Testis (tissue), 3 donors: Measurements from ENCODE around the gene HMGB2. TPM values are rescaled to one million over a fixed set of nuclear protein-coding genes. Genes with fewer than 3 reads are reported as not detected.

Source experiments
- DNase-seq: peaks from one replicate; pipeline ENCODE4 v3.0.0-alpha.2; 2019
- H3K27ac ChIP-seq, 2 donors: fragments of 200-600 bp; sonication (generic); one replicate each; pipeline ENCODE4 v1.5.1; 2019
- H3K27me3 ChIP-seq: fragments of 200-600 bp; sonication (generic); one replicate; pipeline ENCODE4 v1.5.1; 2019
- H3K36me3 ChIP-seq: fragments of 200-600 bp; sonication (generic); one replicate; pipeline ENCODE4 v1.5.1; 2017; ENCODE audit warnings: low read depth; ENCODE audit errors: missing control alignments
- H3K4me1 ChIP-seq: fragments of 200-600 bp; sonication (generic); one replicate; pipeline ENCODE4 v1.5.1; 2019
- H3K4me3 ChIP-seq, 2 donors: fragments of 200-600 bp; sonication (generic); one replicate each; pipeline ENCODE4 v1.5.1; 2017 to 2019
- H3K9me3 ChIP-seq: fragments of 200-600 bp; sonication (generic); one replicate; pipeline ENCODE4 v1.5.1; 2017
- POLR2A ChIP-seq: fragments of 450-650 bp; IDR thresholded peaks from one replicate; pipeline ENCODE4 v1.6.1; 2017; ENCODE audit warnings: antibody characterized with exemption, mild to moderate bottlenecking, moderate library complexity
- WGBS, 2 donors: methylation state at CpG; one replicate each; pipeline ENCODE4 v1.1.5; 2018; 5-methylcytosine and 5-hydroxymethylcytosine counted together
- intact Hi-C: fragments of 100-400 bp; cut with DNase I; formaldehyde crosslinking; loops from one replicate; pipeline ENCODE4 v1.15.1; 2023; ENCODE audit warnings: low total_unique reads
- polyA plus RNA-seq: library from polyadenylated mRNA; stranded (reverse); fragments of 350-450 nt; fragmentation: Illumina TruSeq; extraction: RNeasy Lipid Tissue Mini Kit (QIAGEN cat#74804); gene quantifications from one replicate; pipeline ENCODE4 v1.2.3, GENCODE V29; 2014; ENCODE audit warnings: low read depth, low replicate concordance; ENCODE audit not compliant: insufficient read depth
- total RNA-seq, 2 donors: library from RNA; depleted of rRNA; stranded (reverse); fragments of >200 nt; gene quantifications; one replicate each; pipeline ENCODE4 v1.2.3, GENCODE V29; 2016
- TF ChIP-seq, protein P1 (sequence below), 3 experiments: fragments of 450-650 bp in 2 of 3; fragments of 200-600 bp in 1 of 3; sonication (generic) in 1 of 3; IDR thresholded peaks; one replicate each; pipeline ENCODE4 v1.5.1; 2016 to 2019; ENCODE audit warnings: antibody characterized with exemption in 3 of 3, mild to moderate bottlenecking in 2 of 3, moderate library complexity in 1 of 3

HMGB2 gene
- total and polyA plus RNA-seq, 3 donors from 2014 or later, result 80.1 to 235 (median 117) TPM

GRCh38 chr4:173317004-173317403, 17.2 kb downstream of the HMGB2 start:
- DNase-seq, result no peak
- Histone ChIP-seq H3K27me3 (no peaks in the 10 kb centered on the region), H3K4me3 (no peak overlapping the region), H3K27ac (no peak overlapping the region), H3K9me3 (no peaks in the 10 kb centered on the region), H3K36me3 (no peaks in the 10 kb centered on the region), H3K4me1 (no peaks in the 10 kb centered on the region)
- intact Hi-C loops, result loop anchor here (5.0 kb wide), 1 partner anchor 100 kb away; no protein-coding TSS in a partner anchor
- WGBS, 2 donors, result 76 to 79% methylated on average over 3 of the region's 3 CpGs
- TF ChIP-seq, protein P1, sequence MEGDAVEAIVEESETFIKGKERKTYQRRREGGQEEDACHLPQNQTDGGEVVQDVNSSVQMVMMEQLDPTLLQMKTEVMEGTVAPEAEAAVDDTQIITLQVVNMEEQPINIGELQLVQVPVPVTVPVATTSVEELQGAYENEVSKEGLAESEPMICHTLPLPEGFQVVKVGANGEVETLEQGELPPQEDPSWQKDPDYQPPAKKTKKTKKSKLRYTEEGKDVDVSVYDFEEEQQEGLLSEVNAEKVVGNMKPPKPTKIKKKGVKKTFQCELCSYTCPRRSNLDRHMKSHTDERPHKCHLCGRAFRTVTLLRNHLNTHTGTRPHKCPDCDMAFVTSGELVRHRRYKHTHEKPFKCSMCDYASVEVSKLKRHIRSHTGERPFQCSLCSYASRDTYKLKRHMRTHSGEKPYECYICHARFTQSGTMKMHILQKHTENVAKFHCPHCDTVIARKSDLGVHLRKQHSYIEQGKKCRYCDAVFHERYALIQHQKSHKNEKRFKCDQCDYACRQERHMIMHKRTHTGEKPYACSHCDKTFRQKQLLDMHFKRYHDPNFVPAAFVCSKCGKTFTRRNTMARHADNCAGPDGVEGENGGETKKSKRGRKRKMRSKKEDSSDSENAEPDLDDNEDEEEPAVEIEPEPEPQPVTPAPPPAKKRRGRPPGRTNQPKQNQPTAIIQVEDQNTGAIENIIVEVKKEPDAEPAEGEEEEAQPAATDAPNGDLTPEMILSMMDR (IDR thresholded peaks at IDR 0.05), result no peak
- no peak for TF ChIP-seq POLR2A

DNA sequence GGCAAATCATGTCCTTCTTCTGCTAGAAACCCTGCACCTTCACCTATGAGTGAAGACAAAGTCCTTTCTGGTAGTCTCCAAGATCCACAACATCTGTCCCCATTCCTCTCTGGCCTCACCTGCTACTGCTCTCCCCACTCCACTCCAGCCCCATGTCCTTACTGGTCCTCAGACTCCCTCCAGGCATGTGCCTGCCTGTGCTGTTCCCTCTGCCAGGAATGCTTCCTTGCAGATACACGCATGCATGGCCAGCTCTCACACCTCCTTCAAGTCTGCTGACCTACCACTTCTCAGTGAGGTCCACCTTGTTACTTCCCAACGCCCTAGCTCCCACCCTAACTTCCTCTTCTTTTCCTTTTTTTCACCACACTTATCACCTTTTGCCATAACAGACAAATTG, 18.1 kb downstream of the HMGB2 start:
- H3K4me1 ChIP-seq, result no peaks in the 10 kb centered on the region
- WGBS, 2 donors, result 84 to 86% methylated on average over 2 of the region's 2 CpGs
- DNase-seq, result no peak
- H3K4me3 ChIP-seq, result no peak overlapping the region
- H3K27me3 ChIP-seq, result no peaks in the 10 kb centered on the region
- no peaks in the 10 kb centered on the region for H3K36me3 ChIP-seq
- H3K9me3 ChIP-seq, result no peaks in the 10 kb centered on the region
- H3K27ac ChIP-seq, result no peak overlapping the region
- intact Hi-C loops, result loop anchor here (5.0 kb wide), 1 partner anchor 101 kb away; no protein-coding TSS in a partner anchor
- TF ChIP-seq, protein P1 (IDR thresholded peaks at IDR 0.05), result no peak
- no peak for TF ChIP-seq POLR2A

DNA sequence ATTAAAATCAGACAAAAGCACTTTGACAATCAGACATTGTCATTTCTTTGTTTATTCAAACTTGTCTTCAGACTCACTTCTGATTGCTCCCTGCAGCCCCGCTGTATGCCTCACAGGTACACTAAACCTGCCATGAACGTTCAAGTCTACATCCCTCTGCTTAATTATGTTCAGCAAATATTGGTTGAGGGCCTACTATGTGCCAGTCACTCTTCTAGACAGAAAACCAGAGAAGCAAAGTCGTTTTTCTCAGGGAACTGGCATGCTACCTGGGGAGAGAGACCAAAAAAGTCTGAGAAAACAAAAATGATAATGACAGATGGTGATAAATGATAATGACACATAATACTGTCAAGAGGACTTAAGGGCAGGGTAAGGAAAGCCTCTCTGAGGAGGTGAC, 19.4 kb downstream of the HMGB2 start:
- no peak for TF ChIP-seq POLR2A
- TF ChIP-seq, protein P1 (IDR thresholded peaks at IDR 0.05), result no peak
- H3K9me3 ChIP-seq, result no peaks in the 10 kb centered on the region
- no peak overlapping the region for H3K4me3 ChIP-seq
- no peak for DNase-seq
- intact Hi-C loops, result loop anchor here (5.0 kb wide), 1 partner anchor 103 kb away; no protein-coding TSS in a partner anchor
- H3K27ac ChIP-seq, result no peak overlapping the region
- no peaks in the 10 kb centered on the region for H3K27me3 ChIP-seq
- 88 to 89% methylated on average over 3 of the region's 3 CpGs for whole genome bisulfite sequencing, 2 donors
- H3K4me1 ChIP-seq, result no peaks in the 10 kb centered on the region
- no peaks in the 10 kb centered on the region for H3K36me3 ChIP-seq

DNA sequence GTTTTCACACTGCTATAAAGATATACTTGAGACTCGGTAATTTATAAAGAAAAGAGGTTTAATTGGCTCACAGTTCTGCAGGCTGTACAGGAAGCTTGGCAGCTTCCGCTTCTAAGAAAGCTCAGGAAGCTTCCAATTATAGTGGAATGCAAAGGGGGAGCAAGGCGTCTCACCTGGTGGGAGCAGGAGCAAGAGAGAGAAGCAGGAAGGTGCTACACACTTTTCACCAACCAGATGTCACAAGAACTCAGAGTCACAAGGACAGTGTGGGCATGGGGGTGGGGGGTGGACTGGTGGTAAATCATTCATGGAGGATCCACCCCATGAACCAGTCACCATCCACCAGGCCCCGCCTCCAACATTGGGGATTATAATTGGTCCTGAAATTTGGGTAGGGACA, 22.8 kb downstream of the HMGB2 start:
- no peak for DNase-seq
- no peak for TF ChIP-seq POLR2A
- TF ChIP-seq, protein P1 (IDR thresholded peaks at IDR 0.05), result no peak
- intact Hi-C loops, result no loop called here
- Histone ChIP-seq H3K27me3 (no peaks in the 10 kb centered on the region), H3K4me1 (no peaks in the 10 kb centered on the region), H3K27ac (no peak overlapping the region), H3K4me3 (no peak overlapping the region), H3K36me3 (no peaks in the 10 kb centered on the region), H3K9me3 (no peaks in the 10 kb centered on the region)
- 93 to 94% methylated on average over 4 of the region's 4 CpGs for WGBS, 2 donors

DNA sequence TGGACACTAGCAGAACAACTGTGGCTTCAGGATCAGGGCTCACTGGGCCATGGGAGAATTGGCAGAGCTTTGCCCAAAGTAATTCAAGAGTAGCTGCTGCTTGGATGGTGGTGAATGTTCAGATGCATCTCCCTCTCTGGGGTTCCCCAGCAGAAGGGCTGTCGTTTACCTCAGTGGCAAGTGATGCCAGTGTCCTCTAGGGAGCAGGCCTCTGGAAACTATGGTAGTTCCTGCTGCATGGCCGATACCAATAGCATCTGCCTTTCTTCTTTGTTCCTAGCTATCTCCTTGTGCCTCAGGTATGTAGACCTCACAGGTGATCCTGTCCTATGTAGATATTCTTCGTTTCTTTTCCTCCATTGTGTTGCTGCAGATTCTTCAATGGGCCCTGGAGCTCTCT, 26.4 kb downstream of the HMGB2 start:
- Histone ChIP-seq H3K4me1 (no peaks in the 10 kb centered on the region), H3K27ac (no peak overlapping the region), H3K9me3 (no peaks in the 10 kb centered on the region), H3K36me3 (no peaks in the 10 kb centered on the region), H3K4me3 (no peak overlapping the region), H3K27me3 (no peaks in the 10 kb centered on the region)
- TF ChIP-seq, protein P1 (IDR thresholded peaks at IDR 0.05), result no peak
- no peak for TF ChIP-seq POLR2A
- intact Hi-C loops, result no loop called here
- 92 to 97% methylated on average over 3 of the region's 3 CpGs for WGBS, 2 donors
- no peak for DNase-seq
